NOMO-1 (cell line): ENCODE data around the gene ANXA8.
A peak's percentile ranks its signal among the peaks of the same experiment; 100 is the strongest.
"Not testable (repeated sequence)": the region's sequence is repeated elsewhere in the genome, so short reads cannot be mapped to it uniquely, and the experiment has no call there.

Source experiments
- DNase-seq, 2 experiments: peaks; one replicate each; lab custom pipeline; 2025; ENCODE audit not compliant: unreplicated experiment in 2 of 2; lab: John Stamatoyannopoulos, UW

ANXA8 gene, protein sequence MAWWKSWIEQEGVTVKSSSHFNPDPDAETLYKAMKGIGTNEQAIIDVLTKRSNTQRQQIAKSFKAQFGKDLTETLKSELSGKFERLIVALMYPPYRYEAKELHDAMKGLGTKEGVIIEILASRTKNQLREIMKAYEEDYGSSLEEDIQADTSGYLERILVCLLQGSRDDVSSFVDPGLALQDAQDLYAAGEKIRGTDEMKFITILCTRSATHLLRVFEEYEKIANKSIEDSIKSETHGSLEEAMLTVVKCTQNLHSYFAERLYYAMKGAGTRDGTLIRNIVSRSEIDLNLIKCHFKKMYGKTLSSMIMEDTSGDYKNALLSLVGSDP

DNA sequence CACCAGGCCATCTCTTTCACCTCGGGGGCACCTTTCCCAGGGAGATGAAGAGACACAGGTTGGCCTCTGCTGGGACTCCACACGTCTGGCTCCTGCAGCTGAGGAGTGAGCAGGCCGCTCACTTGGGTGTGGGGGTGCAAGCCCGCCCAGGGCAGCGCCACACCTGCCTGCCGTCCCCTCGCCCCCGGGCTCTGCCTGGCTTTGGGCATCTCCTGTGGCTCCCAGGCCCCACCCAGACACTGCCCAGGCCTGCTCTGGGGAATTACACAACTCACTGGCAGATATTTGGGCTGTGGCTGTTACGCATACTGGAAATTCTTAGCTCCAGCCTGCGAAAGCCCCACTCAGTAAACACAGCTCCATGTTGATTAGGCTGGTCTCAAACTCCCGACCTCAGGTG, at the start of gene ANXA8:
Gene ANXA8, minus strand, starts transcription at position 193 of the 400 bp plus-strand sequence. Its CDS starts 182 bp downstream, at position 11.
- not testable (repeated sequence) for DNase-seq

DNA sequence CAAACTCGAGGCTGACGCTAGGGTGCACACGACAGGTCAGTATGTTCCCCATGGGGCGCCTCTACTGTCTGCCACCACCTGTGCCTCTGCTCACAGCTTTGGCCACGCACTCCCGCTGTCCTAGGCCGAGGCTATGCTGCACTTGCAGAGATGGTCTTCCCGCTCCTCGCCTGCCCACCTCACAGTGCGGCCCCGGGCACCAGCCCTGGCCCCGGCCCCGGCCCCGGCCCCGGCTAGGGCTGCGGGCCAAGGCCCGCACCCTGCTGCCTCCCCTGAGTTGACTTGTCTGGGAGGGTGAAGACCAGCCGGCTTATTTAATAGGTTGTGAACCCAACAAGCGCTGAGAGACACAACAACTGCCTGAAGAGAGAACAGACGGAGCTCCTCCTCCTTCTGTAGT, 39.6 kb upstream of the ANXA8 start, which contains the start of gene AGAP9:
Gene AGAP9, minus strand, starts transcription at position 164 of the 400 bp plus-strand sequence. Its CDS starts 112 bp downstream, at position 52.
- DNase-seq, result not testable (repeated sequence)

GRCh38 chr10:47502313-47502712, 18.4 kb upstream of the ANXA8 start:
- not testable (repeated sequence) for DNase-seq

GRCh38 chr10:47494226-47494625, 10.3 kb upstream of the ANXA8 start:
- DNase-seq, result not testable (repeated sequence)

DNA sequence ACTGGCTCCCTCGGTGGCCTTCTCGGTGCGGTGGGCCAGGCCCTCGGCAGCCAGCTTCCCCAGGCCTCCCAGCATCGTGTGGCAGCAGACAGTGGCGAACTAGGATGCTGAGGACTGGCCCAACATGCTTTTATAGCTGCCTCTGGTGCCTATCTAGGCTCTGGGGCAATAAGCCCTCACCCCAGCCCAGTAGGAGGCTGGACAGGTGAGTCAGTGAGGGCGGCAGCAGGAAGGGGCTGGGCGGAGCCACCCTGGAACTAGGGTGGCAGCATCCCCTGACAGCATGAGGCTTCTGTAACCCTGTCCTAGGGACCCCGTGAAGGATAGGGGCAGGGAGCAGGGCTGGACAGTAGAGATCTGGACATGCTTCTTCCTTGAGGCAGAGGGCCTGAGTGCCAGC, 7.7 kb upstream of the ANXA8 start, which contains the start of gene FAM25G:
Gene FAM25G, minus strand, starts transcription at position 101 of the 400 bp plus-strand sequence. Its CDS starts 26 bp downstream, at position 75.
- not testable (repeated sequence) for DNase-seq

GRCh38 chr10:47489630-47490029, 5.7 kb upstream of the ANXA8 start:
- DNase-seq, result not testable (repeated sequence)

DNA sequence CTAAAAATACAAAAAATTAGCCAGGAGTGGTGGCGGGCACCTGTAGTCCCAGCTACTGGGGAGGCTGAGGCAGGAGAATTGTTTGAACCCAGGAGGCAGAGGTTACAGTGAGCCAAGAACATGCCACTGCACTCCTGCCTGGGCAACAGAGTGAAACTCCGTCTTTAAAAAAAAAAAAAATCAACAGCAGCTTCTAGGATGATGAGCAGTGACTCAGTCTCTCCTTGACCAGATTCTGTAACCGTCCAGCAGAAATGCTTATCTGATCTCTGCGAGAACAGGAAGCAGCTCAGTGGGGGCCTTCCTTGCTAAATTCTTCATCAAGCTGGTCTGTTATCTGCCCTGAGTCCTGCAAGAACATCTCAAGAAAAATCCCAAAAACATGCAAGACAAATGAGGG, 2.0 kb upstream of the ANXA8 start:
- peak in 1 of 2 experiments; percentile 7 for DNase-seq

DNA sequence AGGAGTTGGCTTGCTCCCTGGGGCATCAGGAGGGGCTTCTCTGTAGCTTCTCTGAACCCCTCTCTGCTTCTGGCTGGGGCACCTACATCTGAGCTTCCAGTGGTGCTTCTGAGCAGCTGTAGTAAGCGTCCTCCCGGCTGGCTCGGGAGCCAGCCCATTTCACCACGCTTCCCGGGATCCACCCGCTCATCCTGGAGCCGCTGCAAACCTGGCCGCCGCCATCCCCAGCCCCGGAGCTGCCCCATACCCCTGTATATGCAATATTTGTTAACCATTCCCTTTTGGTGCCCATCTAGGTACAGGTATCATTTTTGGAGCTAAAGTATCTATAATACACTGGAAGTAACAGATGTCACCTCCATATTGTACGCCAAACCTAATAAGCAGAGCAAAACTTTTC, 871 bp upstream of the ANXA8 start:
- not testable (repeated sequence) for DNase-seq

- not testable (repeated sequence) for DNase-seq
Observed at GRCh38 chr10:47482367-47482766, 1.5 kb downstream of the ANXA8 start.

- not testable (repeated sequence) for DNase-seq
Observed at GRCh38 chr10:47481768-47482181, 2.1 kb downstream of the ANXA8 start.

GRCh38 chr10:47481182-47481766, 2.6 kb downstream of the ANXA8 start:
- not testable (repeated sequence) for DNase-seq

GRCh38 chr10:47480133-47480532, 3.8 kb downstream of the ANXA8 start:
- not testable (repeated sequence) for DNase-seq

- DNase-seq, result not testable (repeated sequence)
Observed at GRCh38 chr10:47478114-47478513, 5.8 kb downstream of the ANXA8 start.

DNA sequence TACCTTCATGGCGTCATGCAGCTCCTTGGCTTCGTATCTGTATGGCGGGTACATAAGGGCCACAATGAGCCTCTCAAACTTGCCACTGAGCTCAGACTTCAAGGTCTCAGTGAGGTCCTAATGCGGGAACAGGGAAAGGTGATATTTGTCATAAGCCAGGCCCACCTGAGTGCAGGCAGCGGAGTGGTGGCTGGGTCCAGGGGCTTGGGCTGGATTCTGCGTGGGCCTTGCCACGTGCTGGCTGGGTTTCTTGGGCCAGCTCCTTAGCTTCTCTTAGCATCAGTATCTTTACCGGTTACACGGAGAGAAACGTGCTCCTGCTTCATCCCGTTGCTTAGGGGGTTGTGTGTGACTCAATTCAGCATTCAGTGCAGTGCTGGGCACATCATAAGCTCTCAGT, 6.8 kb downstream of the ANXA8 start:
- not testable (repeated sequence) for DNase-seq

DNA sequence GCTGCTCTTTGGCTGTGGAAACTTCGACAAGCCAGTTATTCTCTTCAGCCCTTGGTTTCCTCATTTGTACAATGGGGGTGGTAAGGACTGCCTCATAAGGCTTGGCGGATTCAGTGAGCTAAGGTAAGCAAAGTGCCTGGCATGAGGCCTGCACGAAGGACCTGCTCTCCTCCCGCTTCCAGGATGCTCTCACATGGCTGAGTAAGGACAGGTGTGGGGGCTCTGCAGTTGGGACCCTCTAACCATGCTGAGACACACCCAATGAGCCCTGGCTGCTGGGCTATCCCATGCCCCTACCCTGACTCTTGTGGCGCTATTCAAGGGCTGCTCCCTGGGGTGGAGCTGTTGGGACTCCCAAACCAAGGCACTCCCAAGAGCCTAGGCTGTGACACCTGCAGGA, 8.8 kb downstream of the ANXA8 start:
- not testable (repeated sequence) for DNase-seq

GRCh38 chr10:47473516-47473915, 10.4 kb downstream of the ANXA8 start:
- not testable (repeated sequence) for DNase-seq

DNA sequence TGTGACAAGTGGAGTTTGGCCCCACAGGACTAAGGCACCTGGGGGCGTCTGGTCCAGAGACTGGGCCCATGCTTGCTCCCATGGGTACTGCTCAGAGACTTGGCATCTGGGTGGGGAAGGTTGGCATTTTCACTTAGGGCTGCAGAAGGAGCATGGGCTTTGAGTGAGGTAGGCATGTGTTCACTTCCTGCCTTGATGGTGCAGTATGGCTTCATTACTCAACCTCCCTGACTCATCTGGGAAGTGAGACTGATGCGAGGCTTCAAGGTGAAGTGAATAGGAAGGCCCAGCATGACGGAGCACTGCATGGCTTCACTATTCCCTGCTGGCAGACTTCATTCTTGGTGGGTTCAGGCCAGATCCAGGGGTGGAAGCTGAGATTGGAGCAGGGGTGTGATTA, 11.3 kb downstream of the ANXA8 start:
- DNase-seq, result not testable (repeated sequence)

DNA sequence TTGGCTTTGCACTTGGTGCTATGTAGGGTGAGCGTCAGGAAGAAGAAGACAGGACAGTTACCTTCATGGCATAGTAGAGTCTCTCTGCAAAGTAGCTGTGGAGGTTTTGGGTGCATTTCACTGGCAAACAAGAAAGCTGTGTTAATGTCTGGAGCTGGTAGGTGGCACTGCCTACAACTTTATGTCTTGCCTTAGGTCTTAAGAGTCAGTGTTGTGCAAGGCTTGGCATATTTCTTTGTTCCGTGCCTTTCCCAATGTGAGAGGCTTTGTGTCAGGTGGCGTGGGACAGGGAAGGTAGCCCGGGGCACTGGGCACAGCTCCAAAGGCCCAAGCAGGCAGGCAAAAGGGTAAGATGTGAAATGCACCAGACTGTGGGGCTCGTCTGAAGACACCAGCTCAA, 11.8 kb downstream of the ANXA8 start:
- DNase-seq, result not testable (repeated sequence)

DNA sequence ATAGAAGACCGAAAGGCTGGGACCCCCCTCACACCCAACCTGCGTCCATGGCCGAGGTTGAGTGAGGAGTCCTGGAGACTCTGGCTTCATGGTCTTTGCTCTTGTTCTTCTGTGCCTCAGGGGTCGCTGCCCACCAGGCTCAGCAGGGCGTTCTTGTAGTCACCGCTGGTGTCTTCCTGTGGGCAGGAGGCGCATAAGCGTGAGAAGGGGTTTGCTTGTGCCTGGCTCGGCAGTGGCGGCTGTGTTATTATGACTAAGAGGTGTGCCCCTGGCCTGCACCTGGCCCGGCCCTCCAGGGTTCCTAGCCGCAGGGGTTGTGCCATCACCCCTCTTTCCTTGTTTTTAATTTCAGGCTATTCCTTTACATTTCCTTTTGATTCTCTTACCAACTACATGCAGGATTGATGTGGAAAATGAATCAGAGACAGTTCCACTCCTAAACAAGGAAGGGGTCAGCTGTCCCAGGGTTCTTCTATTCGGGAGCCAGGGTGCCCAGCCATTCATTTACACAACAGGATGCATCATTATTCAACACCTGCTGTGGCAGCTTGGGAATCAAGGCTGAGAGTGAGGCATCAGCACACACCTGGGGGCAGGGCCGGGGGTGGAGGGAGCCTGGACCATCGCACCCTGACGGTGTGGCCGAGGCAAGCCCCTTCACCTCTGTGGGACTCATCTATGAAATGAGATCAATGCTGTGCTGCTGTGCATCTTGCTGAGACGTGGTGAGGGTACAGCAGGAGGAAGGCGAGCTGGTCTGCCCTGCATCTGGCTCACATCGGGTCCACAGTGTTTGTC, 15.0 kb downstream of the ANXA8 start:
- DNase-seq, result not testable (repeated sequence)

DNA sequence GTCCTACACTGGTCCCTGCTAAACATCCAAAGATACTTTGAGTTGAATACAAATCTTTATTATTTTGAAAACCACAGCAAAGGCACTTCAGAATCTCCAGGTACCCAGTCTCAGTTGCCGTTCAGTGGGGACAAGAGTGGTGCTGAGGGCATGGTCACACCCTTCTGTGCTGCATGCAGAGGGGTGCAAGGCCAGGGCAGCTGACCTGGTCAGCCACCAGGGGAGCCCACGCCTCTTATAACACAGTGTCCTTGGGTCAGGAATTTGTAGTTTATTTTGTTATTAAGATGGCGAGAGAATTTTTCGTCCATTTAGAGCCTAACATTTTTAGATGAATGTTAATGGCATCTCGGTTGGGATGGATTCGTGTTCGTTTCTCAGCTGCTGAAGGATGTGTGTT, 16.0 kb downstream of the ANXA8 start:
- not testable (repeated sequence) for DNase-seq

DNA sequence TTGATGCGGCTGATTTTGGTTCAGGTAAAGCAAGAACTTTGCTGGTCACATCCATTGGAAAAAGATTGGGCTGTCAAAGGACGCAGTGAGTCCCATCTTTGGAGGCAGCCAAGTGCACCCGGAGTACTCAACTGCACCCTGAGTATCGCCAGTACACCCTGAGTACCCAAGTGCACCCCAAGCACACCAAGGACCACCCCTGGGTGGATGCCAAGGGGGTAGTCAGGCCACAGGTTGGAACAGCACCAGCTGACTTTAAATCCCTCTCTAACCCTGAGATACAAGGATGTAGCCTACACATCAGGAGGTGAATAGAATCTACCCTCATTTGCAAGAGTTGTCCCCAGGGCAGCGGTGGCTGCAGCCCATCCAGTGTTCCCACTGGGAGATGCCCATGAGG, 16.5 kb downstream of the ANXA8 start:
- not testable (repeated sequence) for DNase-seq
